Measurements from ENCODE around the gene TMEM198.

GRCh38 chr2:219559156-219559915 lies 15.5 kb downstream of the TMEM198 start:
- no peak for TF ChIP-seq EZH2 (IDR thresholded peaks at IDR 0.05; ENCODE audit: insufficient read depth, poor library complexity, severe bottlenecking)
- no peak for TF ChIP-seq EZH2phosphoT487 (IDR thresholded peaks at IDR 0.05; ENCODE audit: insufficient read depth, low read depth)

Data from GM23248 (cell line).